Inflammatory macrophage (primary cell): ENCODE data around the gene FARP1.
"Not testable (repeated sequence)": the region's sequence is repeated elsewhere in the genome, so short reads cannot be mapped to it uniquely, and the experiment has no call there.

Experiments used
- DNase-seq, 2 donors: peaks; one replicate each; pipeline ENCODE4 v3.0.0-alpha.2; 2020 to 2022

The FARP1 gene

DNA sequence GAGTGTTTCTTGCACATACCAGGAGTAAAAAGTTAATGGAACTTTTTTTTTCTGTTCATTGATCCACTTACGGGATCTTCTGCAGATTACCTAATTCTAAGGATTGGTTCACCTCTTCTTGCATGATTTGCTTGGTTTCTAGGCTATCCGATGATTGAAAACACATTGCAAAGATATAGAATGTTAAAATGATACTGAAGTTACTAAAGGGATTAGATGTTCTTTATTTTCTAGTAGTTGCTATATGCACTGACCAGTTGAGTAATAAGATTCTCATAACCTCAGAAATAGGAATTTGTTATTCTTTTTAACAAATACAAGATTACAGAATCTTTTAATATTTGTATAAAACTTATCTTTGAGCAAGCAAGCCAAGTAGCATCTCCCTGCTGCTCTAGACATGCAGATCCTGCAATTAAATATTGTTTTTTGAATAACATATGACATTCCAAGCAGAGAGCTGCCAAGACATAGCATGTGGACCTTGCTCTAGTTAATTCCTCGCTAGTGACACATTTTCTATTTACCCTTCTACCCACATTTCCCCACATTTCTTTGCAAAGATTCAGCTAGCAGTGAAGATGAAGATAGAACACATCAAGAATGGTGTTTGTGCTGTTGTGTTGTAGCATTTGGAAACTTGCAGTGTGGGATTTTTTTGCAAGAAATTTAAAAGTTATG, 85.9 kb downstream of the FARP1 start:
- DNase-seq: no peak

DNA sequence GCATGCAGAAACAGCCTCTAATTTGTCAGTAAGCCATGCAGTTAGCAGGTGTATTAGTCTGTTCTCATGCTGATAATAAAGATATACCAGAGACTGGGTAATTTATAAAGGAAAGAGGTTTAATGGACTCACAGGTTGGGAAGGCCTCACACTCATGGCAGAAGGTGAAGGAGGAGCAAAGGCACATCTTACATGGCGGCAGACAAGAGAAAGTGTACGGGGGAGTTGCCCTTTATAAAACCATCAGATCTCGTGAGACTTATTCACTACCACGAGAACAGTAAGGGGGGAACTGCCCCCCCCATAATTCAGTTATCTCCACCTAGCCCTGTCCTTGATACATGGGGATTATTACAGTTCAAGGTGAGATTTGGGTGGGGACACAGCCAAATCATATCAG, 87.9 kb downstream of the FARP1 start:
- not testable (repeated sequence) for DNase-seq

DNA sequence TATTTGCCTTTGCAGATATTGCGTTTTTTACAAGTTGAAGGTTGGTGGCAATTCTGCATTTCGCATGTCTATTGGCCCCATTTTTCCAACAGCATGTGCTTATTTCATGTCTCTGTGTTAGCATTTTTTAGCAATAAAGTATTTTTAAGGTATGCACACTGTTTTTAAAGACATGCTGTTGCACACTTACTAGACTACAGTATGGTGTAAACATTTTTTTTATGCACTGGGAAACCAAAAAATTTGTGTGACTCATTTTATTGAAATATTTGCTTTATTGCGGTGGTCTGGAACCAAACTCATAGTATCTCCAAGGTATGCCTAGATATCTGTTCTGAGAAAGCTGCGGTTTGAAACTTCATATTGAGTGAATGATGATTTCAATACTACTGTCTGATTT, 89.6 kb downstream of the FARP1 start:
- DNase-seq: no peak

DNA sequence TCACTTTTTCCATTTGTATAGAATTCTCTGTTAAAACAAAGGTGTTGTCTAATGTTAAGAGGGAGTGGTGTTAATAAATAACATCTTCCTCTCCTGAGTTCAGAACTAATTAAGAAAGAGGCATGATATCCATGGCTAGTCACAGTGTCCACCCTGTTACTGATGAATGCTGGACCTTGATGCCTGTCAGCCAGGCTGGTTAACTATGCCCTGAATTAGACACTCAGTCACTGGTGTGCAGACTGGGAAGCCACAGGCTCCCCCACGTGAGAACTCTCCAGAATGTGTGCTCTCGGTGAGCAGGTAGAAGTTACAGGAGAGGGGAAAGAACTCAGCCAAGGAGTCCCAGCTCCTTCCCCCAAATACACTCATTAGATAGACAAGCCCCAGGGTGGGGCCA, 90.2 kb downstream of the FARP1 start:
- no peak for DNase-seq

DNA sequence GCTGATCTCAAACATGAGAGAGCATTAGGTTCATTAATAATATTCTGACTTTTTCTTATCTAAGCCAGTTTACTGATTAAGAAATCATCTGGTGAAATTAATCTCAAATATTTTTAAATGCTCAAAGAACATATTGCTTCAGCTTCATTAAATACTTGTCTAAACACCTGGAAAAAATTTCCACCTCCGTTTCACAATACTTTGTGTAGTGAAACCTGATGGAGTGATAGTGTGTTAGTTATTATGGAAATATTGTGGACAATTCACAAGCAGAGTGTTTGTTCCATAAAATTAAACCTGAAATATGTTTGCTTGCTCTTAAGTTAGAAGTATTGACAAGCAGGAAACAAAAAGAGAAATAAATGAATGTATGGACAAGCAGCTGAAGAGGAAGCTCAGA, 91.5 kb downstream of the FARP1 start:
- DNase-seq: no peak

DNA sequence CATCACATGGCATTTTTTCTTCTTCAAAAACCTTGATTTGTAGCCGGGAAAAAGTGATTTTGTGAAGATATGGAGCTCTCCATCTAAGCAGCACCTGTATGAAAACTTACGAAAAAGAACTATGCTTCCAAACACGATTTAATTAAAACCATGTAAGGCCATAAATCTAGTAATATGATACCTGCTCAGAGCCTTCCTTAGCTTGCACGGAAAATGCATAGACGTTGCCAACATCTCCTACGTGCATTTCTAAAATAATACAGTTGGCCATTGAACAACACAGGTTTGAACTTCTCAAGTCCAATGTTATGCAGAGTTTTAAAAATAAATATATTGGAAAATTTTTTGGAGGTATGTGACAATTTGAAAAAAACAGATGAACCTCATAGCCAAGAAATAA, 93.3 kb downstream of the FARP1 start:
- DNase-seq: no peak

DNA sequence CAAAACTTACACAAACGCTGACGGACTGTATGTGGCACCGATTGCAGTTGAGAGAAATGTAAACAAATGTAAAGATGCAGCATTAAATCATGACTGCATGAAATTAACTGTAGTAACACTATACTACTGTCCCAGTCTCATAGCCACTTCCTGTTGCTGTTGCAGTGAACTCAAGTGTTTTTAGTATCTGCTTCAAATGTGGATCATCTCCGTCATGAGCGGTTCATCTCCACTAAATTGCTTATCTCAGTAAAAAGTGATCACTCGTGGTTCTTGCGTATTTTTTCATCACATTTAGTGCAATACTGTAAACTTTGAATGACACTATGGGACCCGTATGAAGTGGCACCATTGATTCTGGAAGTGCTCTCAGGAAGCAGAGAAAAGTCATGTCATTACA, 94.4 kb downstream of the FARP1 start:
- no peak for DNase-seq

DNA sequence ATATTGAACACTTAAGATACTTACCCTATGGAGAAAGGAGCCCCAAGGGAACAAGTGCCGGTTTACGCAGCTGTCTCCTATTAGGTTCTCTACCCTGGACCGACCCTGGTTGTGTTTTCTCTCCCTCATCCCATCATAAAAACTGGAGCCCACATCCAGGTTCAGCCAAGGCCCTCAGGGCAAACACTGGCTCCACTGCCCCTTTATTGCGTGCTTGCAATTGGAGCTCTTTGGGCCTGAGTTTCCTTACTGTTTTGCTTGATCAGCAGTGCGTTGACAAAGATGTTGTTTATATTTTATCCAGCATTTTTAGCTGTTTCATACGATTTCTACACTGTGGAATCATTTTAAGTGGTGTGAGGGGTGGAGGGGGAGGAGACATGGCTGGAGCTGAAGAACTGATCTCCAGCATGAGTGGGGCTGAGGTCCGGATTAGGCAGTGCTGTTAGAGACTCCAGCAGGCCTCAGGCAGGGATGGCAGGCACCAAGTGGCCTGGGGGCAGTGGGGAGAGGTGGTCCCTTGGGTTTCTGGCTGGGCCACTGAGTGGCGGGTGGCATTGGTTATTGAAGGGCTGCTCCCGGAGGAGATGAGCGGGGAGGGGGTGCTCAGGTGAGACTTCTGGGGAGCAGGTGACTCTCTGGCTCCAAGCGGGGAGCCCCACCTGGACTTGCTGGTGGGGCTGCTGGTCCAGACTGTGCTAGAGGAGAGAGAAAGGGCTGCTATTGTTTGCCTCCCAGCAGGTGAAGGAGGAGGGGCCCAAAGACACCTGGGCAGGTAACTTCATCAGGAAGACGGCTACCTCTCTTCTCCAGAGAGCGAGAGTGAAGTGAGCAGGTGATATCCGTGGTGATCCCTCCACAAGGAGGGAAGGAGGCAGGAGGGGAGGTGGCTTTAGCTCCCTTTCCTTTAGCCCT, 96.5 kb downstream of the FARP1 start:
- DNase-seq: no peak

DNA sequence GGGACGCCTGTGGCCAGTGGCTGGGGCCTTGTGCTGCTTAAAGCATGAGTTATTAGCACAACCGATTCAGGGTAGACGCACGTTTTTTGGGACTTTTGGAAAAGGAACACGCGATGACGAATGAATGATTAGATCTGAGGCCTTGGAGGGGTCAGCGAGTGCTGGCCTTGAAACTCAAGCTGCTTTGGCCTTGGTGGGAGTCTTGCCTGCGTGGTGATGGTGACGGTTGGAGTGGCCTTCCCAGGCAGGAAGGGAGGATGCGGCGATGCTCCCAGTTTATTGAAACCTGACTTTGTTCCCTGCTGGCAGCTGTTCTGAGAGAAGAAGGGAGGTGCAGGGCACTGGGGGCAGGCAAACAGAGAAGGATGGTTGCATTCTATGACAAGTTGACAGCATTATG, 97.2 kb downstream of the FARP1 start:
- no peak for DNase-seq

DNA sequence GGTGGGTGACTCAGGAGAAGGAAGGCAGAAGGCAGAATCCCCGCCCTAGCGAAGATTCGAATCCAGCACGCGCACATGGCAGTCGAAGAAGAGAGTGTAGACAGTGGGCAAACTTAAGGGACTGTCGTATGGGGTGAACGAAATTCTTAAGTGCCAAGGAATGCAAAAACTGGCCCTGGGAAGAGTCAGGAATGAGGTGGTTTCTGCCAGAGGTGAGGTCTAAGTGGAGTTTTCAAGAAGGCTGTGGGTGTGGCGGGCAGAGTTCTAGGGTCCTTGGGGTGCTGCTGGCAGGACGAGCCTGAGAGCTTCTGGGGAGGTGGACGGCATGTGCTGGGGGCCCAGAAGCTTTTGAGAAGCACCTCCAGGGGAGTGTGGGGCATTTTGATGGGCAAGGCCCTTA, 98.1 kb downstream of the FARP1 start:
- DNase-seq: no peak

DNA sequence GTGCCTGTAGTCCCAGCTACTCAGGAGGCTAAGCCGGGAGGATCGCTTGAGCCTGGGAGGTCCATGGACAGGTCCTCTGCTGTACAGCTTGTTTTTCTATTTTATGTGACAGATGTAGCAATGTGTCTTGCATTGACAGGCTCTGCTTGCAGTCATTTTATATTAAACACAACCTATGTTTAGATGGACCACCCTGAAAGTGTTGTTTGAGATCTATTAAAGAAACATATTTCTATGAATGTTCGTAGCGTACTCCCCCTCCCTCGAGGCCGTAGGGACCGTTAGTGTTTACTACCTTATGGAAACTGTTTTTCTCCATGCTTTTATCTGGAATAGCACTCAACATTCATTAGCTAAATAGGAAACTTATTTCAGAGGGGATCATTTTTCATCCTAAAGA, 99.1 kb downstream of the FARP1 start:
- no peak for DNase-seq

DNA sequence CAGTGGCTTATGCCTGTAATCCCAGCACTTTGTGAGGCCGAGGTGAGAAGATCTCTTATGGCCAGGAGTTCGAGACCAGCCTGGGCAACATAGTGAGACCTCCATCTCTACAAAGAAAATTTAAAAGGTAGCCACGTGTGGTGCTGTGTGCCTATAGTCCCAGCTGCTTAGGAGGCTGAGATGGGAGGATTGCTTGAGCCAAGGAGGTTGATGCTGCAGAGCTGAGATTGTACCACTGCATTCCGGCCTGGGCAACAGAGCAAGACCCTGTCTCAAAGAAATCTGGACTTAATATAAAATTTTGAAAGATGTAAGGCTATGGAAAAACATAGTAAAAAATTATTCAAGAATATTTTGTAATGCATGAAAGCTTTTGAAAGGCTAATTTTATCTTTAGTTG, 99.5 kb downstream of the FARP1 start:
- DNase-seq: no peak

DNA sequence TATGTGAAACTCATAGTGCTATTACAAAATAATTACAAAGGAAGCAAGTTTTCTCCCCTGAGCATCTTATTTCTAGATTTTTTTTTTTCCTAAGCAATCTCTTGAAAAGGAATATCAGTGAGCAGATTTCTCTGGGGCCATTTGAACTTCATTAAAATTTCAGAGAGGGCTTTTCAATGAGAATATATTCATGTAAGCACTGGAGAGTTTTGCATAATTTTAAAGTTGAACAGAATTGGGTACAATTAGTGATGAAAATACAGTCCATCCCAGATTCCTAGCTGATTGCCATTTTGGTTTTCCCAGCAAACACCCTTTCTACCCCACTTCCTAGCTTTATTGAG, 101.0 kb downstream of the FARP1 start:
- no peak for DNase-seq

DNA sequence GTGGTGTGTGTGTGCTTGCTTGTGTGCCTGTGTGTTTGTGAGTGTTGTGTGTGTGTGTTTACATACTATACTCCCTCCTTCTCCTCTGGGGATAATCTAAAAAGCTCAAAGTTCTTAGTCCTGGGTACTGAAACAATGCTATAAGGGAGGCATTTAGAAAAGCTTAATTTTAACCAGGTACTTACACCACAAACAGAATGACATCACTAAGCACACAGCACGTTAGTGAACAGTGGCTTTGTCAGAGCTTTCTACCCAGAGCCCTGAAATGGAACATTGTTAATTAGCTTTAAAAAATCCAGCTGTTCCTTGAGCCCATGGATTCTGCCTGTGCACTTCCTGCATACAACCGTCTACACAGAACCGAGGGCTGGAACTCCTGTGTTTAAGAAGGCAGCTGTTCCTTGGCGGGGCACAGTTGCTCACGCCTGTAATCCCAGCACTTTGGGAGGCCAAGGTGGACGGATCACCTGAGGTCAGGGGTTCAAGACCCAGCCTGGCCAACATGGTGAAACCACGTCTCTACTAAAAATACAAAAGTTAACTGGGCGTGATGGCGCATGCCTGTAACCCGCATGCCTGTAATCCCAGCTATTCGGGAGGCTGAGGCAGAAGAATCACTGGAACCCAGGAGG, 103.8 kb downstream of the FARP1 start:
- DNase-seq: no peak

DNA sequence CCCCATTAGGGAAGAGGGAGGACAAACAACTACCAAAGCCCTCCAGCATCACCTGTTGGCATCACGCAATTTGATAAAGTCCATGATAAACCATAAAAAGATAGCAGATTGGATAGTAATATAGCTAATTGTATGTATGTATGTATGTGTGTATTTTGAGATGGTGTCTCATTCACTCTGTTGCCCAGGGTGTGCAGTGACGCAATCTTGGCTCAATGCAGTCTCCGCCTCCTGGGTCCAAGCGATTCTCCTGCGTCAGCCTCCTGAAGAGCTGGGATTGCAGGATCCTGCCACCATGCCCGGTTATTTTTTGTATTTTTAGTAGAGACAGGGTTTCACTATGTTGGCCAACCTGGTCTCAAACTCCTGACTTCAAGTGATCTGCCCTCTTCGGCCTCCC, 108.8 kb downstream of the FARP1 start:
- DNase-seq: no peak

DNA sequence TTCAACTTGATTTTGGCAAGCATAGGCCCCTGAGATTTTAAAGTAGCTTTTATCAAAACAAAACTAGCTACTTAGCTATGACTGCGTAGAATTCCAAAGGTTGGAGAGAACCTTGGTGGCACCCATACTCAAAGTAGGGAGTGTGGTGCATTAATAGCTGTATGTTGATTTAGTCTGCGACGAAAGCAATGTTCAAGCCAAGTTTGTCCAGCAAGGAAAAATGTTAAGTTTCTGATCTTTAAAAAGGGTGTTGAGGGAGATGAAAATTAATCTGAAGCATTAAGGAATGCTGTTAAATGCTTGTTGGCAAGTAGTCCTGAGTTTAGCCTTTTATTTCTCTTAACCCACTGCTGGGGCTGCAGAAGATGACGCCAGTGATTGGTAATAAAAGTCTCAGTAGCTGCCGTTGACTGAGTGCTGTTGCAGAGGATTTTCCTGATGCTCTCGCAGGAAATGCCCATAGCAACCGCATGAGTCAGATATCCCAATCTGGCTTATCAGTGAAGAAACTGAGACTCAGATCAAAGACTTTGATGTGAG, 110.1 kb downstream of the FARP1 start:
- DNase-seq: no peak

DNA sequence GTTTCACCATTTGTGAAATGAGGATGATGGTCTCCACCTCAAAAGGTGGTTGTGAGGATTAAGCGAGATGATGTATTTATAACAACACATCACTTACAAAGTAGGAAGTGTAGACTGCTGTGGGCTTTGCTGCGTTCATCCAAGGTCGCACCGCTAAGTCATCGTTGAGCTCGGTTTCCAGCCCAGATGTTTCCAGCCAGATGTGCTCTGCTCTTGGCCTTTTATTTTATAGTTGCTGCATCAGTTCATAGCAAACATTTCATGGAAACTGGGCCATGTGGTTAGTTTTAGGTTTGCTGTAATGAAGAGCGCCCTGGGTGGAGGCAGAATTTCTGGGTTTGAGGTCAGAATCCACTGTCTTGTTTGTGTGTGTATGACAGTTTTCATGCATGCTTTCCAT, 110.6 kb downstream of the FARP1 start:
- DNase-seq: no peak

DNA sequence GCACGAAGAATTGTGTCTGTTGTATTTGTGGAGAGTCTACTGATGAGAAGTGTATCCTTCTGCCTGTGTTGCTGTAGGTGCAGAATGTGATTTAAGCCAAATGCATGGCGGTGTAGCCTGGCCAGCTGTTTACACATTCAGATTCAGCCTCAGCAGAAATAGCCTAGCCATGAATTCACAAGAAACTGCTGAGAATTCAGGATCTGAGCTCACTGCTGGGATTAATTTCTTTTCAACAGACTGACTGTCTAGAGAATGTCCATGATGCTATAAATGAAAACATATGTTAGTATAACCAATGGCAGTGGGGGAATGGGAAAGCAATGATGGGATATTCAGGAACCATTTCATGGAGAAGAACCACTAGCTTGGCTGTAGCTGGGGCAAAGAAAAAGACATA, 111.6 kb downstream of the FARP1 start:
- DNase-seq: no peak

DNA sequence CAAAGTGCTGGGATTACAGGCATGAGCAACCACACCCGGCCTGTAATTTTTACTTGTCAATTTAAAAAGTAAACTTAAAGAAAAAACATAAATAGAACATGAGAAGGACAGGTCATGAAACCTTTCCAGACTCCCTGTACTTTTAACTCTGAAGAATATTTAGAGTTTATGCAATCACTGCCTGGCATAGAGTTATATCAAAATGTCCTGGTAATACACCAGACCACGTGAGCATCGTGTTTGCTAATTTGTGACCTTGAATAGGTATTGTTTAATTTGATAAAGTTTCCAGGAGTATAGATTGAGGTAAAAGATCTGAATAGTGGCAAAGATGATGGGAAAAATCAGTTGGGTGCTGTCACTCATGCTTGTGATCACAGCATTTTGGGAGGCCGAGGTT, 115.3 kb downstream of the FARP1 start:
- DNase-seq: no peak

DNA sequence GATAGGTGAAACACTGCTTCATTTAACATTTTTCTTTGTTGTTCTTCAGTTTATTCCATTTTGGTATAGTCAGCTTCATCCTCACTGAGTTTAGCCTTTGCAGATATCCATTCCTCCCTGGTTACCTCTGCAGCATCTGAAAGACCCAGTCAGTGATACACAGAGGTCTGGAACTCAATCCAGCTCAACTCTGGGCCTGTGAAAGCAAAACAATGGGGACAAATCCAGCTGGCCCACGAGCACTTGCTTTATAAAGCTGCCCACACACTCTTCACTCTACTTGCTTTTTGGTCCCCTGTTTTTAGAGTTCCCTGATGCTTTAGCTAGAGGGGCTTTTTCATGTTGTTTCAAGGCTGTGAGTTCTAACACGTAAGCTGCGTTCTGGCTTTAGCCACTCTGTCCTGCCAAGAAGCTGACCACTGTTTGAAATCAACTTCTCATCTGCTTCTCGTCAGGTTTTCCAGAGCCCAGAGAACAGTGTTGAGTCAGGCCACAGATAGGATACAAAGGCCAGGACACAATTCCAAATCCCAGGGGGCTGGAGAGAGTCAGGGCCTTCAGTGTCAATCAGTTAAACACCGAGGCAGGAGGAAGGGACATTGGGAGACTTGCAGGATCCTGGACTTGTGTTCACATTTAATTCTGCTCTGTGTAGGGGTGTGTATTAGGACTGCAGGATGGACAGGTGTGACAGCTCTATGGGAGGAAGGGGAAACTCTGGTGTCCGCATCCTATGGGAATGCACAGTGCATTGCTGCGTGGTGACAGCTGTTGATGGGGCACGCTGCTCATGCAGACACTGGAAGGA, 117.7 kb downstream of the FARP1 start:
- no peak for DNase-seq

DNA sequence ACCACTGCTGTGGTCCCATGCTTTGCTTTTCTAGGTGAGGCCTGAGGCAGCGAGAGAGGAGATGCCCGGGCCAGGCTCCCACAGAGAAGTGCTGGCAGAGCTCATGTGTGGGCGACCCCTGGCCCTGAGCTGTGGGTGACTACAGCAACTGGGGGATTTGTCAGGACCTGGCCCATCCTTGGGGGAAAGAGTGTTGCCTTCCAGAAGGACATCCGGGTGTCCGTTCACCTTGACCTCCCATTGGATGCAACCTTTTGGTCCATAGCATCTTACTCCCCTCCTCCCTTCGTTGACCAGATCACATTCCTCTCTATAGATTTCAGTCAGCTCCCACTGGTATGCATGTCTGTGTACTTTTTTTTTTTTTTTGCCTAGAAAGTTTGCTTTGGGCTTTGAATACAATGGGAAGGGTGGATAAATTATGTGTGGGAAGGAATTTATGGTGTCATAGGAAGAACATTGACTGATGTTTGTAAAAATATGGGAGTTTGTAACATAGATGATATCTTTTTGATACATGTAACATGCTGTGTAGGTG, 118.3 kb downstream of the FARP1 start:
- DNase-seq: no peak

DNA sequence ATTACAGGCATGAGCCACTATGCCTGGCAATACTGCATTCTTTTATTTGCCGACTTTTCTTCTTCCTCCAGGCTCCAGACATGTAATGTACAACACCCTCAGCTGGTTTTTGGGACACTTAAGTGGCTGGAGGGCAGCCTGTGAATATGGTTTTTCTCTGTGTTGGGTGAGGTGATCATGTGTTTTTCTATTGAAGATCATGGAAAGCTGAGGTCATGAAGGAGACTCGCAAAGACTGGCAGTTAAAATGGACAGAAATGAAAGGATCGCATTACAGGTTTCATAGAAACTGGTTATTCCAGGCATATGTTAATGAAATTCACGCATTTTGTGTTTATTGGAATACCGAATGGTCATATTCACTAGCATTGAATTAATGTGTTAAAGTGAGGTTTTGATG, 119.4 kb downstream of the FARP1 start:
- DNase-seq: no peak

DNA sequence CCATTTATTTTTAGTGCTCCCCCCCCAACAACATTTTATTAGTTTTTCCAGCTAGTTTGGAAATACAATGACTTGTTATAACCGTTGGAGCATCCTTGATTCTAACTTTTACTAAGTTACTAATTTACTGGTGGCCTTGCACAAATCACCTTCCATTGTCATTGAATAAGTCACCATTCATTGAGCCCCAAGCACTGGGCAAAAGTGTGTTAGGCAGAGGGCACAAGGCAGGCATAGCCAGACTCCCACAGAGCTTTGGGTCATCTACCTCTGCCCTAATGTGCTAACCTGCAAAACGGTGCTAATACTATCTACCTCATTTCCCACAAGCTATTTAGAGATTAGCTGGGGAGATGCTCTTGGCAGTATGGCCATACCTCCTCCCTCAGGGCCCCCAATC, 120.9 kb downstream of the FARP1 start:
- no peak for DNase-seq
